Measurements from ENCODE around the gene CHTOP. TPM values are rescaled to one million over a fixed set of nuclear protein-coding genes. Genes with fewer than 3 reads are reported as not detected.
"Not testable (repeated sequence)": the region's sequence is repeated elsewhere in the genome, so short reads cannot be mapped to it uniquely, and the experiment has no call there.

The CHTOP gene
- total RNA-seq, 1 donor from 2014 or later, result 66.3 TPM

GRCh38 chr1:153628638-153629342, 5.1 kb upstream of the CHTOP start:
- DNase-seq (ENCODE audit: low spot score) (peak; percentile 55), ATAC-seq (no peak)
- intact Hi-C loops (cut with DNase I), result no loop called here

GRCh38 chr1:153629343-153629665, 4.6 kb upstream of the CHTOP start:
- intact Hi-C loops (cut with DNase I), result no loop called here
- DNase-seq (ENCODE audit: low spot score) (peak; percentile 42), ATAC-seq (no peak)

- intact Hi-C loops (cut with DNase I), result no loop called here
- peak; percentile 55 for DNase-seq (ENCODE audit: low spot score)
- ATAC-seq, result no peak
These were observed 3.9 kb upstream of the CHTOP start for GRCh38 chr1:153629971-153630370.

- DNase-seq (ENCODE audit: low spot score) (peak; percentile 54), ATAC-seq (no peak)
- intact Hi-C loops (cut with DNase I), result no loop called here
These were observed 3.5 kb upstream of the CHTOP start for GRCh38 chr1:153630384-153630783.

- DNase-seq (ENCODE audit: low spot score) (no peak), ATAC-seq (no peak)
- intact Hi-C loops (cut with DNase I), result no loop called here
These were observed 2.5 kb upstream of the CHTOP start for GRCh38 chr1:153631047-153632022.

- peak; percentile 67 for ATAC-seq
- intact Hi-C loops (cut with DNase I), result no loop called here
- no peak for DNase-seq (ENCODE audit: low spot score)
These were observed 609 bp upstream of the CHTOP start for GRCh38 chr1:153633161-153633753.

- DNase-seq (ENCODE audit: low spot score) (no peak), ATAC-seq (no peak)
- intact Hi-C loops (cut with DNase I), result no loop called here
These were observed 2.0 kb downstream of the CHTOP start for GRCh38 chr1:153635872-153636271.

- DNase-seq (ENCODE audit: low spot score) (peak; percentile 48), ATAC-seq (no peak)
- intact Hi-C loops (cut with DNase I), result no loop called here
These were observed 2.4 kb downstream of the CHTOP start for GRCh38 chr1:153636312-153636711.

GRCh38 chr1:153638261-153638660, 4.4 kb downstream of the CHTOP start:
- DNase-seq (ENCODE audit: low spot score) (peak; percentile 36), ATAC-seq (no peak)
- intact Hi-C loops (cut with DNase I), result no loop called here

GRCh38 chr1:153639280-153639679, 5.4 kb downstream of the CHTOP start:
- no peak for ATAC-seq
- DNase-seq (ENCODE audit: low spot score), result no peak
- intact Hi-C loops (cut with DNase I), result no loop called here

GRCh38 chr1:153640213-153640612, 6.3 kb downstream of the CHTOP start:
- ATAC-seq; DNase-seq (ENCODE audit: low spot score); intact Hi-C loops (cut with DNase I): not testable (repeated sequence)

- no peak for ATAC-seq
- intact Hi-C loops (cut with DNase I), result no loop called here
- no peak for DNase-seq (ENCODE audit: low spot score)
These were observed 7.0 kb downstream of the CHTOP start for GRCh38 chr1:153640861-153641260.

- ATAC-seq, result no peak
- intact Hi-C loops (cut with DNase I), result no loop called here
- DNase-seq (ENCODE audit: low spot score), result no peak
These were observed 8.3 kb downstream of the CHTOP start for GRCh38 chr1:153642161-153642560.

- no peak for DNase-seq (ENCODE audit: low spot score)
- intact Hi-C loops (cut with DNase I), result no loop called here
These were observed 9.2 kb downstream of the CHTOP start for GRCh38 chr1:153643100-153643499.

GRCh38 chr1:153643816-153644215, 9.9 kb downstream of the CHTOP start:
- no peak for ATAC-seq
- DNase-seq (ENCODE audit: low spot score), result no peak
- intact Hi-C loops (cut with DNase I), result no loop called here

More at GRCh38 chr1:153643100-153643499, 9.2 kb downstream of the CHTOP start:
- ATAC-seq, result no peak

- intact Hi-C loops (cut with DNase I), result no loop called here
- ATAC-seq (peak; percentile 47), DNase-seq (ENCODE audit: low spot score) (no peak)
These were observed 12.9 kb downstream of the CHTOP start for GRCh38 chr1:153646672-153647345.

- DNase-seq (ENCODE audit: low spot score) (no peak), ATAC-seq (peak; percentile 23)
- intact Hi-C loops (cut with DNase I), result no loop called here
These were observed 13.5 kb downstream of the CHTOP start for GRCh38 chr1:153647346-153647714.

- intact Hi-C loops (cut with DNase I), result no loop called here
- DNase-seq (ENCODE audit: low spot score) (no peak), ATAC-seq (no peak)
These were observed 14.3 kb downstream of the CHTOP start for GRCh38 chr1:153648000-153648643.

Data from sciatic nerve (tissue), 2 donors.